ENCODE data around the gene ARHGAP11A.

The ARHGAP11A gene

GRCh38 chr15:32670623-32671022 lies 55.3 kb downstream of the ARHGAP11A start:
- no peak overlapping the region for H3K4me3 ChIP-seq (replicated peaks in 1 of 2; ENCODE audit: low read depth in 2 of 2, low read length in 2 of 2)
- no peak for DNase-seq (ENCODE audit: low read depth in 2 of 2)
- TF ChIP-seq CTCF (IDR thresholded peaks at IDR 0.05; ENCODE audit: low read depth, low read length) = no peak

- TF ChIP-seq CTCF (IDR thresholded peaks at IDR 0.05; ENCODE audit: low read depth, low read length) = no peak
- no peak for DNase-seq (ENCODE audit: low read depth in 2 of 2)
- H3K4me3 ChIP-seq (replicated peaks in 1 of 2; ENCODE audit: low read depth in 2 of 2, low read length in 2 of 2) = no peak overlapping the region
Observed at GRCh38 chr15:32671339-32672325, 56.3 kb downstream of the ARHGAP11A start.

GRCh38 chr15:32674681-32675080 lies 59.4 kb downstream of the ARHGAP11A start:
- TF ChIP-seq CTCF (IDR thresholded peaks at IDR 0.05; ENCODE audit: low read depth, low read length) = no peak

GRCh38 chr15:32675466-32675865 lies 60.2 kb downstream of the ARHGAP11A start:
- no peak overlapping the region for H3K4me3 ChIP-seq (replicated peaks in 1 of 2; ENCODE audit: low read depth in 2 of 2, low read length in 2 of 2)
- no peak for DNase-seq (ENCODE audit: low read depth in 2 of 2)
- no peak for TF ChIP-seq CTCF (IDR thresholded peaks at IDR 0.05; ENCODE audit: low read depth, low read length)

More at GRCh38 chr15:32674681-32675080, 59.4 kb downstream of the ARHGAP11A start:
- H3K4me3 ChIP-seq (replicated peaks in 1 of 2; ENCODE audit: low read depth in 2 of 2, low read length in 2 of 2) = no peak overlapping the region
- DNase-seq (ENCODE audit: low read depth in 2 of 2) = no peak

- TF ChIP-seq CTCF (IDR thresholded peaks at IDR 0.05; ENCODE audit: low read depth, low read length) = no peak
- DNase-seq (ENCODE audit: low read depth in 2 of 2) = no peak
Observed at GRCh38 chr15:32676169-32676568, 60.9 kb downstream of the ARHGAP11A start.

GRCh38 chr15:32677238-32677750 lies 62.0 kb downstream of the ARHGAP11A start:
- H3K4me3 ChIP-seq (replicated peaks in 1 of 2; ENCODE audit: low read depth in 2 of 2, low read length in 2 of 2) = no peak overlapping the region
- DNase-seq (ENCODE audit: low read depth in 2 of 2) = peak in 1 of 2 donors; percentile 52
- no peak for TF ChIP-seq CTCF (IDR thresholded peaks at IDR 0.05; ENCODE audit: low read depth, low read length)

More at GRCh38 chr15:32676169-32676568, 60.9 kb downstream of the ARHGAP11A start:
- H3K4me3 ChIP-seq (replicated peaks in 1 of 2; ENCODE audit: low read depth in 2 of 2, low read length in 2 of 2) = no peak overlapping the region
